Neuronal stem cell (in vitro differentiated cells): ENCODE results near the gene AHCYL2. TPM values are rescaled to one million over a fixed set of nuclear protein-coding genes. Genes with fewer than 3 reads are reported as not detected.
"Not testable (repeated sequence)": the region's sequence is repeated elsewhere in the genome, so short reads cannot be mapped to it uniquely, and the experiment has no call there.

Source experiments
- DNase-seq: peaks from one replicate; pipeline ENCODE4 v3.0.0-alpha.2; 2013; ENCODE audit warnings: low spot score
- H2AFZ ChIP-seq: one replicate; pipeline ENCODE4 v1.6.1; 2013; ENCODE audit warnings: mild to moderate bottlenecking, low read length, inconsistent platforms
- H2AK5ac ChIP-seq: 2 replicates; pipeline ENCODE4 v1.6.1; 2013; ENCODE audit warnings: low read depth, mild to moderate bottlenecking, inconsistent platforms, low read length, moderate library complexity, mixed read lengths
- H2BK120ac ChIP-seq: 2 replicates; pipeline ENCODE4 v1.6.1; 2013; ENCODE audit warnings: low read depth, mild to moderate bottlenecking, inconsistent platforms, low read length, moderate library complexity, mixed read lengths
- H2BK12ac ChIP-seq: one replicate; pipeline ENCODE4 v1.6.1; 2013; ENCODE audit warnings: low read length, inconsistent platforms
- H2BK15ac ChIP-seq: 2 replicates; pipeline ENCODE4 v1.6.1; 2013; ENCODE audit warnings: mild to moderate bottlenecking, low read length, inconsistent platforms, mixed read lengths
- H2BK5ac ChIP-seq: one replicate; pipeline ENCODE4 v1.6.1; 2013; ENCODE audit warnings: inconsistent platforms, mild to moderate bottlenecking, low read length, moderate library complexity
- H3K14ac ChIP-seq: one replicate; pipeline ENCODE4 v1.6.1; 2013; ENCODE audit warnings: low read length, inconsistent platforms
- H3K18ac ChIP-seq: 2 replicates; pipeline ENCODE4 v1.6.1; 2013; ENCODE audit warnings: low read length, inconsistent platforms
- H3K23ac ChIP-seq: 2 replicates; pipeline ENCODE4 v1.6.1; 2013; ENCODE audit warnings: low read depth, mild to moderate bottlenecking, mixed read lengths, low read length, inconsistent platforms; ENCODE audit not compliant: poor library complexity
- H3K27ac ChIP-seq: replicated peaks from 3 replicates; pipeline ENCODE4 v1.5.1; 2013; ENCODE audit warnings: low read length, inconsistent platforms
- H3K27me3 ChIP-seq, 3 experiments: 2 replicates each; pipeline ENCODE4 v1.6.1; 2013; ENCODE audit warnings: low read length in 3 of 3, mild to moderate bottlenecking in 2 of 3, inconsistent platforms in 1 of 3, low read depth in 1 of 3, mixed read lengths in 1 of 3, moderate library complexity in 1 of 3; ENCODE audit not compliant: control insufficient read depth in 3 of 3, insufficient read depth in 3 of 3
- H3K36me3 ChIP-seq, 2 donors: replicated peaks in 1 of 2; 2 replicates each; pipeline ENCODE4 v1.6.1; 2013; ENCODE audit warnings: low read length in 2 of 2; ENCODE audit not compliant: control insufficient read depth in 2 of 2, insufficient read depth in 2 of 2
- H3K4ac ChIP-seq: 2 replicates; pipeline ENCODE4 v1.6.1; 2013; ENCODE audit warnings: inconsistent platforms, mild to moderate bottlenecking, low read length, moderate library complexity
- H3K4me1 ChIP-seq, 2 donors: 1 replicate in 1 of 2; 2 replicates in 1 of 2; pipeline ENCODE4 v1.6.1; 2013; ENCODE audit warnings: low read length in 2 of 2, low read depth in 1 of 2; ENCODE audit not compliant: control insufficient read depth in 2 of 2, insufficient read depth in 1 of 2
- H3K4me2 ChIP-seq: one replicate; pipeline ENCODE4 v1.6.1; 2013; ENCODE audit warnings: mild to moderate bottlenecking, low read length, inconsistent platforms; ENCODE audit not compliant: insufficient read depth, poor library complexity, severe bottlenecking
- H3K4me3 ChIP-seq, 2 donors: 2 replicates each; pipeline ENCODE4 v1.5.1; 2013; ENCODE audit warnings: low read length in 2 of 2, mild to moderate bottlenecking in 2 of 2, inconsistent platforms in 1 of 2, moderate library complexity in 1 of 2
- H3K79me1 ChIP-seq: one replicate; pipeline ENCODE4 v1.6.1; 2013; ENCODE audit warnings: low read depth, mild to moderate bottlenecking, inconsistent platforms, low read length, moderate library complexity
- H3K9ac ChIP-seq: one replicate; pipeline ENCODE4 v1.6.1; 2013; ENCODE audit warnings: mild to moderate bottlenecking, low read depth, low read length, inconsistent platforms; ENCODE audit not compliant: poor library complexity
- H3K9me3 ChIP-seq, 2 donors: replicated peaks in 1 of 2; 2 replicates each; pipeline versions ENCODE3 to v1.6.1; 2013; ENCODE audit warnings: low read length in 2 of 2, mild to moderate bottlenecking in 2 of 2, inconsistent platforms in 1 of 2, low read depth in 1 of 2, mixed read lengths in 1 of 2, moderate library complexity in 1 of 2; ENCODE audit not compliant: control insufficient read depth in 2 of 2, insufficient read depth in 1 of 2
- H4K8ac ChIP-seq: one replicate; pipeline ENCODE4 v1.6.1; 2013; ENCODE audit warnings: low read depth, mild to moderate bottlenecking, inconsistent platforms, low read length, moderate library complexity
- H4K91ac ChIP-seq: one replicate; pipeline ENCODE4 v1.6.1; 2013; ENCODE audit warnings: low read length, low read depth, mild to moderate bottlenecking, inconsistent platforms; ENCODE audit not compliant: poor library complexity
- WGBS, 2 donors: extraction: QIAGEN DNeasy Blood & Tissue Kit; methylation state at CpG; one replicate each; pipeline ENCODE4 v1.1.7; 2013; ENCODE audit warnings: missing lambda C conversion rate in 2 of 2, mixed read lengths in 1 of 2; ENCODE audit not compliant: insufficient read length in 2 of 2, insufficient replicate concordance in 1 of 2; ENCODE audit errors: extremely low coverage in 2 of 2; 5-methylcytosine and 5-hydroxymethylcytosine counted together
- small RNA-seq: library from polyadenylated mRNA; stranded (forward); fragments of <200 nt; extraction: miRNeasy Mini kit (QIAGEN cat#:217004); gene quantifications from one replicate; pipeline ENCODE3, GENCODE V24; 2013; ENCODE audit not compliant: insufficient read depth

The AHCYL2 gene

DNA sequence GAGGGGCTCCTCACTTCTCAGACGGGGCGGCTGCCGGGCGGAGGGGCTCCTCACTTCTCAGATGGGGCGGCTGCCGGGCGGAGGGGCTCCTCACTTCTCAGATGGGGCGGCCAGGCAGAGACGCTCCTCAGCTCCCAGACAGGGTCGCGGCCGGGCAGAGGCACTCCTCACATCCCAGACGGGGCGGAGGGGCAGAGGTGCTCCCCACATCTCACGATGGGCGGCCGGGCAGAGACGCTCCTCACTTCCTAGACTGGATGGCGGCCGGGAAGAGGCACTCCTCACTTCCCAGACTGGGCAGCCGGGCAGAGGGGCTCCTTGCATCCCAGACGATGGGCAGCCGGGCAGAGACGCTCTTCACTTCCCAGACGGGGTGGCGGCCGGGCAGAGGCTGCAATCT lies 251.6 kb downstream of the AHCYL2 start:
- not testable (repeated sequence) for H3K4me2 ChIP-seq, H2AK5ac ChIP-seq, H3K14ac ChIP-seq, H2BK5ac ChIP-seq, H3K9ac ChIP-seq, H3K27ac ChIP-seq, H3K4ac ChIP-seq, H2BK15ac ChIP-seq, H3K4me3 ChIP-seq, H4K91ac ChIP-seq, H4K8ac ChIP-seq, H3K23ac ChIP-seq, H2AFZ ChIP-seq, H2BK12ac ChIP-seq, H3K4me1 ChIP-seq, DNase-seq, H3K27me3 ChIP-seq, H3K79me1 ChIP-seq, H2BK120ac ChIP-seq, H3K18ac ChIP-seq
- Histone ChIP-seq H3K9me3 (peaks cover 2 to 13% of the 10 kb centered on the region in 2 donors), H3K36me3 (peaks cover 3 to 38% of the 10 kb centered on the region in 2 donors)
- no CpG with 5 or more reads among the region's 27 CpGs for WGBS, 2 donors

Small RNAs within 50 kb of the gene (small RNA-seq; reads per million reads assigned to genes)
- gene AC009244.1, result not detected
- not detected for gene SNRPGP3
